ENCODE measurements around the gene ADRB2. TPM values are rescaled to one million over a fixed set of nuclear protein-coding genes. Genes with fewer than 3 reads are reported as not detected.

ADRB2 gene
- total RNA-seq, 1 experiment from 2014 or later: 1.0 TPM

GRCh38 chr5:148825716-148826052, 727 bp upstream of the ADRB2 start:
- ChIA-PET POLR2A (no interaction called here), CTCF (no interaction called here)
- H3K9me3 ChIP-seq (ENCODE audit: control insufficient read depth, insufficient read depth, low read depth, low read length): no peaks in the 10 kb centered on the region
- no peaks in the 10 kb centered on the region; the same call in 1 of the 2 replicates for H3K27me3 ChIP-seq (ENCODE audit: control insufficient read depth, insufficient read depth, low read length)
- intact Hi-C loops (cut with micrococcal nuclease; ENCODE audit: unreplicated experiment): loop anchor here (10.0 kb wide), 3 partner anchors 169 to 289 kb away; no protein-coding TSS in a partner anchor
- peak overlapping the region; percentile 56 to 86 for H3K4me3 ChIP-seq (ENCODE audit: low read depth in 2 of 2, low read length in 2 of 2)
- H3K27ac ChIP-seq (ENCODE audit: low read length): no peak overlapping the region; the same call in 1 of the 2 replicates
- no peaks in the 10 kb centered on the region; the same call in 1 of the 2 replicates for H3K36me3 ChIP-seq (ENCODE audit: control insufficient read depth, insufficient read depth, low read length)
- ATAC-seq: peak; percentile 3
- DNase-seq (ENCODE audit: low read depth, low spot score): no peak
- no TSS peak for BruUV-seq (replicated peaks)
- in situ Hi-C loops (cut with HindIII; ENCODE audit: low pct_unique_long_range_greater_than_20kb, low sequenced_read_pairs): no loop called here
- TF ChIP-seq CTCF (IDR thresholded peaks at IDR 0.05) (no peak), POLR2AphosphoS5 (IDR thresholded peaks at IDR 0.05; ENCODE audit: low read depth, low read length) (no peak), TCF7L2 (IDR thresholded peaks at IDR 0.05; ENCODE audit: low read depth, low read length) (no peak), SIN3A (IDR thresholded peaks at IDR 0.05; ENCODE audit: borderline replicate concordance, insufficient read depth, low read depth, low read length) (no peak)
- TF ChIP-seq, protein P1, sequence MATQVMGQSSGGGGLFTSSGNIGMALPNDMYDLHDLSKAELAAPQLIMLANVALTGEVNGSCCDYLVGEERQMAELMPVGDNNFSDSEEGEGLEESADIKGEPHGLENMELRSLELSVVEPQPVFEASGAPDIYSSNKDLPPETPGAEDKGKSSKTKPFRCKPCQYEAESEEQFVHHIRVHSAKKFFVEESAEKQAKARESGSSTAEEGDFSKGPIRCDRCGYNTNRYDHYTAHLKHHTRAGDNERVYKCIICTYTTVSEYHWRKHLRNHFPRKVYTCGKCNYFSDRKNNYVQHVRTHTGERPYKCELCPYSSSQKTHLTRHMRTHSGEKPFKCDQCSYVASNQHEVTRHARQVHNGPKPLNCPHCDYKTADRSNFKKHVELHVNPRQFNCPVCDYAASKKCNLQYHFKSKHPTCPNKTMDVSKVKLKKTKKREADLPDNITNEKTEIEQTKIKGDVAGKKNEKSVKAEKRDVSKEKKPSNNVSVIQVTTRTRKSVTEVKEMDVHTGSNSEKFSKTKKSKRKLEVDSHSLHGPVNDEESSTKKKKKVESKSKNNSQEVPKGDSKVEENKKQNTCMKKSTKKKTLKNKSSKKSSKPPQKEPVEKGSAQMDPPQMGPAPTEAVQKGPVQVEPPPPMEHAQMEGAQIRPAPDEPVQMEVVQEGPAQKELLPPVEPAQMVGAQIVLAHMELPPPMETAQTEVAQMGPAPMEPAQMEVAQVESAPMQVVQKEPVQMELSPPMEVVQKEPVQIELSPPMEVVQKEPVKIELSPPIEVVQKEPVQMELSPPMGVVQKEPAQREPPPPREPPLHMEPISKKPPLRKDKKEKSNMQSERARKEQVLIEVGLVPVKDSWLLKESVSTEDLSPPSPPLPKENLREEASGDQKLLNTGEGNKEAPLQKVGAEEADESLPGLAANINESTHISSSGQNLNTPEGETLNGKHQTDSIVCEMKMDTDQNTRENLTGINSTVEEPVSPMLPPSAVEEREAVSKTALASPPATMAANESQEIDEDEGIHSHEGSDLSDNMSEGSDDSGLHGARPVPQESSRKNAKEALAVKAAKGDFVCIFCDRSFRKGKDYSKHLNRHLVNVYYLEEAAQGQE (IDR thresholded peaks at IDR 0.05; ENCODE audit: insufficient read depth in 1 of 2, low read depth in 2 of 2, low read length in 1 of 2): no peak
- peaks cover 10% of the 10 kb centered on the region; the same call in 1 of the 2 replicates for H3K4me1 ChIP-seq (ENCODE audit: control insufficient read depth, insufficient read depth, low read length)

DNA sequence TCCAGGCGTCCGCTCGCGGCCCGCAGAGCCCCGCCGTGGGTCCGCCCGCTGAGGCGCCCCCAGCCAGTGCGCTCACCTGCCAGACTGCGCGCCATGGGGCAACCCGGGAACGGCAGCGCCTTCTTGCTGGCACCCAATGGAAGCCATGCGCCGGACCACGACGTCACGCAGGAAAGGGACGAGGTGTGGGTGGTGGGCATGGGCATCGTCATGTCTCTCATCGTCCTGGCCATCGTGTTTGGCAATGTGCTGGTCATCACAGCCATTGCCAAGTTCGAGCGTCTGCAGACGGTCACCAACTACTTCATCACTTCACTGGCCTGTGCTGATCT, 294 bp downstream of the ADRB2 start:
- ChIA-PET CTCF (no interaction called here), POLR2A (no interaction called here)
- in situ Hi-C loops (cut with HindIII; ENCODE audit: low pct_unique_long_range_greater_than_20kb, low sequenced_read_pairs): no loop called here
- intact Hi-C loops (cut with micrococcal nuclease; ENCODE audit: unreplicated experiment): loop anchor here (10.0 kb wide), 3 partner anchors 168 to 288 kb away; no protein-coding TSS in a partner anchor
- H3K36me3 ChIP-seq (ENCODE audit: control insufficient read depth, insufficient read depth, low read length): no peaks in the 10 kb centered on the region
- peaks cover 10% of the 10 kb centered on the region; the same call in 1 of the 2 replicates for H3K4me1 ChIP-seq (ENCODE audit: control insufficient read depth, insufficient read depth, low read length)
- H3K27me3 ChIP-seq (ENCODE audit: control insufficient read depth, insufficient read depth, low read length): no peaks in the 10 kb centered on the region; the same call in 1 of the 2 replicates
- no peak for DNase-seq (ENCODE audit: low read depth, low spot score)
- H3K27ac ChIP-seq (ENCODE audit: low read length): no peak overlapping the region
- TF ChIP-seq, protein P1 (IDR thresholded peaks at IDR 0.05; ENCODE audit: insufficient read depth in 1 of 2, low read depth in 2 of 2, low read length in 1 of 2): 0 out of 4 replicates have a peak, but pooled peaks of 1 of the 2 experiments have one; percentile 8
- TF ChIP-seq CTCF (IDR thresholded peaks at IDR 0.05): no peak
- peak; percentile 52; the same call in 1 of the 2 replicates for TF ChIP-seq TCF7L2 (IDR thresholded peaks at IDR 0.05; ENCODE audit: low read depth, low read length)
- TF ChIP-seq POLR2AphosphoS5 (IDR thresholded peaks at IDR 0.05; ENCODE audit: low read depth, low read length): no peak
- TF ChIP-seq SIN3A (IDR thresholded peaks at IDR 0.05; ENCODE audit: borderline replicate concordance, insufficient read depth, low read depth, low read length): peak; percentile 36; the same call in 1 of the 2 replicates
- peak overlapping the region; percentile 56 to 86 for H3K4me3 ChIP-seq (ENCODE audit: low read depth in 2 of 2, low read length in 2 of 2)
- BruUV-seq (replicated peaks): no TSS peak
- no peaks in the 10 kb centered on the region for H3K9me3 ChIP-seq (ENCODE audit: control insufficient read depth, insufficient read depth, low read depth, low read length)
- peak; percentile 67 for ATAC-seq

All from Panc1 (cell line).